Fibroblast of lung (primary cell): ENCODE results near the gene KIR3DL2. TPM values are rescaled to one million over a fixed set of nuclear protein-coding genes. Genes with fewer than 3 reads are reported as not detected.
"Not testable (repeated sequence)": the region's sequence is repeated elsewhere in the genome, so short reads cannot be mapped to it uniquely, and the experiment has no call there.

Experiments used
- DNase-seq, 2 donors: peaks; one replicate each; pipeline versions ENCODE4 v3.0.0 to v3.0.0-alpha.2; 2010; ENCODE audit warnings: low read depth in 2 of 2
- H2AFZ ChIP-seq: 2 replicates; pipeline ENCODE4 v1.5.1; 2012; ENCODE audit warnings: low read length, control low read depth, inconsistent platforms
- H3K27ac ChIP-seq: 2 replicates; pipeline ENCODE4 v1.5.1; 2011; ENCODE audit warnings: low read length, control low read depth; ENCODE audit not compliant: insufficient read depth
- H3K27me3 ChIP-seq: 2 replicates; pipeline ENCODE4 v1.5.1; 2011; ENCODE audit warnings: mild to moderate bottlenecking, low read length; ENCODE audit not compliant: control insufficient read depth, insufficient read depth
- H3K36me3 ChIP-seq: 2 replicates; pipeline ENCODE4 v1.5.1; 2011; ENCODE audit warnings: low read length; ENCODE audit not compliant: control insufficient read depth, insufficient read depth
- H3K4me1 ChIP-seq: 2 replicates; pipeline ENCODE4 v1.5.1; 2011; ENCODE audit warnings: low read length; ENCODE audit not compliant: control insufficient read depth, insufficient read depth; ENCODE audit errors: extremely low read depth
- H3K4me2 ChIP-seq: 2 replicates; pipeline ENCODE4 v1.5.1; 2011; ENCODE audit warnings: low read length, control low read depth; ENCODE audit not compliant: insufficient read depth; ENCODE audit errors: extremely low read depth
- H3K4me3 ChIP-seq, 4 experiments: fragments of 200-600 bp in 1 of 4; sonication (generic) in 1 of 4; replicated peaks in 1 of 4; 2 replicates each; pipeline ENCODE4 v1.5.1; 2011 to 2016; ENCODE audit warnings: low read length in 4 of 4, low read depth in 3 of 4, mild to moderate bottlenecking in 3 of 4, control low read depth in 2 of 4, inconsistent platforms in 1 of 4, mixed read lengths in 1 of 4; ENCODE audit not compliant: insufficient read depth in 1 of 4; ENCODE audit errors: control extremely low read depth in 1 of 4
- H3K79me2 ChIP-seq: 2 replicates; pipeline ENCODE4 v1.5.1; 2012; ENCODE audit warnings: mild to moderate bottlenecking, low read length, inconsistent platforms; ENCODE audit not compliant: control insufficient read depth, insufficient read depth
- H3K9ac ChIP-seq: 2 replicates; pipeline ENCODE4 v1.5.1; 2011; ENCODE audit warnings: mild to moderate bottlenecking, low read length, control low read depth; ENCODE audit not compliant: insufficient read depth
- H3K9me3 ChIP-seq: 2 replicates; pipeline ENCODE4 v1.5.1; 2012; ENCODE audit warnings: low read depth, low read length; ENCODE audit not compliant: control insufficient read depth, insufficient read depth
- H4K20me1 ChIP-seq: 2 replicates; pipeline ENCODE4 v1.5.1; 2011; ENCODE audit warnings: low read length; ENCODE audit not compliant: control insufficient read depth, insufficient read depth; ENCODE audit errors: extremely low read depth
- EZH2 ChIP-seq: IDR thresholded peaks from 2 replicates; pipeline ENCODE4 v1.5.1; 2012; ENCODE audit warnings: low read length, control low read depth, mild to moderate bottlenecking; ENCODE audit errors: missing control alignments
- polyA plus RNA-seq, 2 donors: library from polyadenylated mRNA; depleted of rRNA in 1 of 2; stranded (reverse) in 1 of 2; unstranded in 1 of 2; fragments of >200 nt; gene quantifications; 2 replicates each; pipeline ENCODE4 v1.2.1, GENCODE V29; 2011 to 2012; ENCODE audit warnings: missing spikeins in 1 of 2
- total RNA-seq: library from RNA; depleted of rRNA; stranded (reverse); fragments of >200 nt; gene quantifications from 2 replicates; pipeline ENCODE4 v1.2.1, GENCODE V29; 2014
- TF ChIP-seq, protein P1 (sequence below), 2 donors: IDR thresholded peaks in 1 of 2; conservative IDR thresholded peaks in 1 of 2; 1 replicate in 1 of 2; 2 replicates in 1 of 2; pipeline ENCODE4 v1.5.1; 2011 to 2012; ENCODE audit warnings: low read length in 2 of 2, control low read depth in 1 of 2, inconsistent platforms in 1 of 2, low read depth in 1 of 2, mild to moderate bottlenecking in 1 of 2

The KIR3DL2 gene
- total and polyA plus RNA-seq, 2 donors (not counting 1 experiment from before 2014, with no cell fraction given) = not detected

- Histone ChIP-seq H3K9me3 (no peaks in the 10 kb centered on the region), H3K4me3 (no peak overlapping the region), H3K79me2 (no peaks in the 10 kb centered on the region), H4K20me1 (no peaks in the 10 kb centered on the region), H3K4me1 (no peaks in the 10 kb centered on the region), H3K36me3 (no peaks in the 10 kb centered on the region), H2AFZ (no peak overlapping the region), H3K4me2 (no peak overlapping the region), H3K27ac (no peak overlapping the region), H3K9ac (no peak overlapping the region), H3K27me3 (no peaks in the 10 kb centered on the region)
- DNase-seq = no peak
- no peak for TF ChIP-seq EZH2
- TF ChIP-seq, protein P1, sequence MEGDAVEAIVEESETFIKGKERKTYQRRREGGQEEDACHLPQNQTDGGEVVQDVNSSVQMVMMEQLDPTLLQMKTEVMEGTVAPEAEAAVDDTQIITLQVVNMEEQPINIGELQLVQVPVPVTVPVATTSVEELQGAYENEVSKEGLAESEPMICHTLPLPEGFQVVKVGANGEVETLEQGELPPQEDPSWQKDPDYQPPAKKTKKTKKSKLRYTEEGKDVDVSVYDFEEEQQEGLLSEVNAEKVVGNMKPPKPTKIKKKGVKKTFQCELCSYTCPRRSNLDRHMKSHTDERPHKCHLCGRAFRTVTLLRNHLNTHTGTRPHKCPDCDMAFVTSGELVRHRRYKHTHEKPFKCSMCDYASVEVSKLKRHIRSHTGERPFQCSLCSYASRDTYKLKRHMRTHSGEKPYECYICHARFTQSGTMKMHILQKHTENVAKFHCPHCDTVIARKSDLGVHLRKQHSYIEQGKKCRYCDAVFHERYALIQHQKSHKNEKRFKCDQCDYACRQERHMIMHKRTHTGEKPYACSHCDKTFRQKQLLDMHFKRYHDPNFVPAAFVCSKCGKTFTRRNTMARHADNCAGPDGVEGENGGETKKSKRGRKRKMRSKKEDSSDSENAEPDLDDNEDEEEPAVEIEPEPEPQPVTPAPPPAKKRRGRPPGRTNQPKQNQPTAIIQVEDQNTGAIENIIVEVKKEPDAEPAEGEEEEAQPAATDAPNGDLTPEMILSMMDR (conservative IDR thresholded peaks at IDR 0.05 in 1 of 2, IDR thresholded peaks at IDR 0.05 in 1 of 2; ENCODE audit: low read depth in 1 of 2, low read length in 2 of 2) = no peak
Observed at GRCh38 chr19:54817670-54818536, 32.3 kb upstream of the KIR3DL2 start.

DNA sequence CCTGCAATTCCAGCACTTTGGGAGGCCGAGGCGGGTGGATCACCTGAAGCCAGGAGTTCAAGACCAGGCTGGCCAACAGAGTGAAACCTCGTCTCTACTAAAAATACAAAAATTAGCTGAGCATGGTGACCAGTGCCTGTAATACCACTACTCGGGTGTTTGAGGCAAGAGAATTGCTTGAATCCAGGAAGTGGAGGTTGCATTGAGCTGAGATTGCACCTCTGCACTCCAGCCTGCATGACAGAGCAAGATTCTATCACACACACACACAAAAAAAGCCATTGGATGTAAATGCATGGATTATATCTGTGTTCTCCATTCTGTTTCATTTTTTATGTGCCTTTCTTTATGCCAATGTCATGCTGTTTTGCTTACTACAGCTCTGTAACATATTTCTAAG, 25.8 kb upstream of the KIR3DL2 start:
- H3K9me3 ChIP-seq, H3K9ac ChIP-seq, H3K4me3 ChIP-seq, H3K27ac ChIP-seq, H3K79me2 ChIP-seq, H3K27me3 ChIP-seq, H4K20me1 ChIP-seq, H3K4me1 ChIP-seq, H2AFZ ChIP-seq, H3K4me2 ChIP-seq, H3K36me3 ChIP-seq, DNase-seq: not testable (repeated sequence)

GRCh38 chr19:54825326-54825725, 24.9 kb upstream of the KIR3DL2 start:
- not testable (repeated sequence) for H3K4me1 ChIP-seq, H4K20me1 ChIP-seq, H3K4me2 ChIP-seq, DNase-seq, H2AFZ ChIP-seq, H3K9ac ChIP-seq, H3K36me3 ChIP-seq, H3K27me3 ChIP-seq, H3K9me3 ChIP-seq, H3K4me3 ChIP-seq, H3K79me2 ChIP-seq, H3K27ac ChIP-seq

GRCh38 chr19:54828064-54828463, 22.2 kb upstream of the KIR3DL2 start:
- H3K4me2 ChIP-seq, H3K9me3 ChIP-seq, H4K20me1 ChIP-seq, H3K36me3 ChIP-seq, H3K27me3 ChIP-seq, H3K4me1 ChIP-seq, H2AFZ ChIP-seq, H3K27ac ChIP-seq, H3K79me2 ChIP-seq, H3K9ac ChIP-seq, H3K4me3 ChIP-seq, DNase-seq: not testable (repeated sequence)

DNA sequence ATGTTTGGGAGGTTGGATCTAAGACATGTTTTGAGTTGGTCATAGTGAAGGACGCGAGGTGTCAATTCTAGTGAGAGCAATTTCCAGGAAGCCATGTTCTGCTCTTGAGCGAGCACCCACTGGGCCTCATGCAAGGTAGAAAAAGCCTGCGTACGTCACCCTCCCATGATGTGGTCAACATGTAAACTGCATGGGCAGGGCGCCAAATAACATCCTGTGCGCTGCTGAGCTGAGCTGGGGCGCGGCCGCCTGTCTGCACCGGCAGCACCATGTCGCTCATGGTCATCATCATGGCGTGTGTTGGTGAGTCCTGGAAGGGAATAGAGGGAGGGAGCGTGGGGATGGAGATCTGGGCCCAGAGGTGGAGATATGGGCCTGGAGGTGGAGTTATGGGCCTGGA, 17.7 kb upstream of the KIR3DL2 start, which contains the start of gene KIR2DS4:
Gene KIR2DS4 (plus strand): TSS at position 181 of the 400 bp plus-strand sequence.
- DNase-seq, H3K4me2 ChIP-seq, H4K20me1 ChIP-seq, H3K27ac ChIP-seq, H2AFZ ChIP-seq, H3K9me3 ChIP-seq, H3K4me1 ChIP-seq, H3K9ac ChIP-seq, H3K79me2 ChIP-seq, H3K27me3 ChIP-seq, H3K4me3 ChIP-seq, H3K36me3 ChIP-seq: not testable (repeated sequence)

- not testable (repeated sequence) for H3K27me3 ChIP-seq, H3K9ac ChIP-seq, DNase-seq, H3K27ac ChIP-seq, H3K79me2 ChIP-seq, H4K20me1 ChIP-seq, H3K4me1 ChIP-seq, H2AFZ ChIP-seq, H3K36me3 ChIP-seq, H3K9me3 ChIP-seq, H3K4me3 ChIP-seq, H3K4me2 ChIP-seq
Observed at GRCh38 chr19:54835126-54835525, 15.1 kb upstream of the KIR3DL2 start.
